GM19193 (cell line): ENCODE results near the gene CCN2.

ENCODE experiments used
- POLR2A ChIP-seq: IDR thresholded peaks from 4 replicates; pipeline ENCODE4 v1.6.1; 2011; ENCODE audit not compliant: insufficient read depth, insufficient read length; ENCODE audit errors: extremely low read depth

Gene CCN2

GRCh38 chr6:131976545-131977061 lies 25.4 kb upstream of the CCN2 start:
- TF ChIP-seq POLR2A = no peak

GRCh38 chr6:131972741-131973140 lies 21.6 kb upstream of the CCN2 start:
- no peak for TF ChIP-seq POLR2A

- no peak for TF ChIP-seq POLR2A
These were observed 19.1 kb upstream of the CCN2 start for GRCh38 chr6:131970076-131970859.

- no peak for TF ChIP-seq POLR2A
These were observed 17.5 kb upstream of the CCN2 start for GRCh38 chr6:131968656-131969055.

GRCh38 chr6:131967948-131968347 lies 16.8 kb upstream of the CCN2 start:
- TF ChIP-seq POLR2A = no peak

GRCh38 chr6:131966443-131966842 lies 15.3 kb upstream of the CCN2 start:
- no peak for TF ChIP-seq POLR2A

- no peak for TF ChIP-seq POLR2A
These were observed 11.9 kb upstream of the CCN2 start for GRCh38 chr6:131963063-131963462.

- no peak for TF ChIP-seq POLR2A
These were observed 9.4 kb upstream of the CCN2 start for GRCh38 chr6:131960371-131961133.

- TF ChIP-seq POLR2A = no peak
These were observed 7.6 kb upstream of the CCN2 start for GRCh38 chr6:131958542-131959470.

GRCh38 chr6:131958095-131958494 lies 6.9 kb upstream of the CCN2 start:
- no peak for TF ChIP-seq POLR2A

GRCh38 chr6:131955876-131956275 lies 4.7 kb upstream of the CCN2 start:
- TF ChIP-seq POLR2A = no peak

GRCh38 chr6:131955192-131955591 lies 4.0 kb upstream of the CCN2 start:
- no peak for TF ChIP-seq POLR2A

GRCh38 chr6:131954775-131955107 lies 3.6 kb upstream of the CCN2 start:
- TF ChIP-seq POLR2A = no peak

- no peak for TF ChIP-seq POLR2A
These were observed 3.0 kb upstream of the CCN2 start for GRCh38 chr6:131954059-131954774.
